WTC11 (cell line): ENCODE data around the gene SYT5. TPM values are rescaled to one million over a fixed set of nuclear protein-coding genes. Genes with fewer than 3 reads are reported as not detected.

Experiments used
- ATAC-seq: fragments of 200-7000 bp; cut with Tn5 transposase; 2 replicates; pipeline ENCODE4 v1.10.0; 2021; ENCODE audit warnings: mild to moderate bottlenecking, moderate library complexity
- CTCF ChIA-PET: fragments of 300-600 bp; sonication (Branson Sonifier 250); formaldehyde crosslinking; loops from one replicate; lab custom pipeline; 2021; ENCODE audit warnings: antibody characterized with exemption; lab: Charles Lee
- POLR2A ChIA-PET: fragments of 350-600 bp; sonication (Branson Sonifier 250); formaldehyde crosslinking; loops from one replicate; lab custom pipeline; 2021; ENCODE audit warnings: antibody characterized with exemption; lab: Charles Lee
- DNase-seq: peaks from one replicate; pipeline ENCODE4 v3.0.0; 2021; ENCODE audit warnings: low spot score
- H3K27ac Mint-ChIP-seq: 2 replicates; pipeline ENCODE4 v1.8.0; 2021; ENCODE audit warnings: mixed read lengths
- H3K27me3 Mint-ChIP-seq: 2 replicates; pipeline ENCODE4 v1.8.0; 2021; ENCODE audit warnings: low read depth, mild to moderate bottlenecking, moderate library complexity, mixed read lengths
- H3K36me3 Mint-ChIP-seq: 2 replicates; pipeline ENCODE4 v1.8.0; 2021; ENCODE audit warnings: mixed read lengths
- H3K4me1 Mint-ChIP-seq: 2 replicates; pipeline ENCODE4 v1.8.0; 2022; ENCODE audit warnings: mixed read lengths
- H3K4me3 Mint-ChIP-seq: 2 replicates; pipeline ENCODE4 v1.8.0; 2021; ENCODE audit warnings: mild to moderate bottlenecking, moderate library complexity, mixed read lengths
- H3K9me3 Mint-ChIP-seq: 2 replicates; pipeline ENCODE4 v1.8.0; 2021; ENCODE audit warnings: mixed read lengths
- CREM ChIP-seq: sonication (generic); formaldehyde crosslinking; IDR thresholded peaks from 2 replicates; pipeline ENCODE4 v1.8.1; 2022; ENCODE audit warnings: mild to moderate bottlenecking, missing genetic modification reagents, moderate library complexity
- CTCF ChIP-seq: fragments of 200-600 bp; IDR thresholded peaks from 2 replicates; pipeline ENCODE4 v1.8.0; 2022; ENCODE audit warnings: antibody characterized with exemption
- GRHL2 ChIP-seq: fragments of 250-450 bp; sonication (Bioruptor Pico); IDR thresholded peaks from 2 replicates; pipeline ENCODE4 v1.8.0; 2022; ENCODE audit warnings: mild to moderate bottlenecking, moderate library complexity; ENCODE audit not compliant: insufficient replicate concordance, severe bottlenecking
- GTF2I ChIP-seq: fragments of 250-450 bp; sonication (Bioruptor Pico); conservative IDR thresholded peaks from 2 replicates; pipeline ENCODE4 v1.4.0; 2021; ENCODE audit warnings: mild to moderate bottlenecking
- MLX ChIP-seq: sonication (generic); formaldehyde crosslinking; IDR thresholded peaks from 2 replicates; pipeline ENCODE4 v1.8.1; 2023; ENCODE audit warnings: mild to moderate bottlenecking, missing genetic modification reagents, moderate library complexity
- NR1H2 ChIP-seq: sonication (generic); formaldehyde crosslinking; IDR thresholded peaks from 2 replicates; pipeline ENCODE4 v1.9.0; 2021; ENCODE audit warnings: mild to moderate bottlenecking, moderate library complexity, missing genetic modification reagents
- NR3C1 ChIP-seq: sonication (generic); formaldehyde crosslinking; conservative IDR thresholded peaks from 2 replicates; pipeline ENCODE4 v1.8.1; 2023; ENCODE audit warnings: low read depth, mild to moderate bottlenecking, missing genetic modification reagents
- PREB ChIP-seq: sonication (generic); formaldehyde crosslinking; IDR thresholded peaks from 2 replicates; pipeline ENCODE4 v1.8.1; 2022; ENCODE audit warnings: mild to moderate bottlenecking, missing genetic modification reagents, moderate library complexity, borderline replicate concordance
- SOX15 ChIP-seq: fragments of 250-450 bp; sonication (Bioruptor Pico); IDR thresholded peaks from 2 replicates; pipeline ENCODE4 v1.9.0; 2021; ENCODE audit warnings: mild to moderate bottlenecking
- TEAD4 ChIP-seq: sonication (generic); formaldehyde crosslinking; IDR thresholded peaks from 2 replicates; pipeline ENCODE4 v1.8.0; 2022; ENCODE audit warnings: mild to moderate bottlenecking, missing genetic modification reagents
- ZBTB21 ChIP-seq: sonication (generic); formaldehyde crosslinking; IDR thresholded peaks from 2 replicates; pipeline ENCODE4 v1.8.1; 2023; ENCODE audit warnings: mild to moderate bottlenecking, missing genetic modification reagents, borderline replicate concordance
- ZNF512 ChIP-seq: sonication (generic); formaldehyde crosslinking; IDR thresholded peaks from 2 replicates; pipeline ENCODE4 v1.8.1; 2022; ENCODE audit warnings: missing genetic modification reagents, borderline replicate concordance
- ZNF671 ChIP-seq: fragments of 250-450 bp; sonication (Bioruptor Pico); IDR thresholded peaks from 2 replicates; pipeline ENCODE4 v1.8.0; 2021; ENCODE audit warnings: mild to moderate bottlenecking
- total RNA-seq: library from RNA; stranded (reverse); gene quantifications from 3 replicates; pipeline ENCODE4 v1.2.3, GENCODE V29; 2021
- TF ChIP-seq, protein P1 (sequence below): sonication (generic); formaldehyde crosslinking; IDR thresholded peaks from 2 replicates; pipeline ENCODE4 v1.8.0; 2022; ENCODE audit warnings: mild to moderate bottlenecking, missing genetic modification reagents
- TF ChIP-seq, protein P2 (sequence below): sonication (generic); formaldehyde crosslinking; conservative IDR thresholded peaks from 2 replicates; pipeline ENCODE4 v1.8.1; 2023; ENCODE audit warnings: mild to moderate bottlenecking, low read depth, missing genetic modification reagents, moderate library complexity
- TF ChIP-seq, protein P3 (sequence below): fragments of 250-450 bp; sonication (Bioruptor Pico); IDR thresholded peaks from 2 replicates; pipeline ENCODE4 v1.8.0; 2021; ENCODE audit warnings: mild to moderate bottlenecking
- TF ChIP-seq, protein P4 (sequence below): fragments of 250-450 bp; sonication (Bioruptor Pico); IDR thresholded peaks from 2 replicates; pipeline ENCODE4 v1.9.0; 2021; ENCODE audit warnings: mild to moderate bottlenecking, borderline replicate concordance
- TF ChIP-seq, protein P5 (sequence below): fragments of 250-450 bp; sonication (Bioruptor Pico); IDR thresholded peaks from 2 replicates; pipeline ENCODE4 v2.1.2; 2022; ENCODE audit warnings: mild to moderate bottlenecking, moderate library complexity

The SYT5 gene
- total RNA-seq, 1 experiment from 2014 or later, result 0.77 TPM

- POLR2A ChIA-PET, result interaction anchor here (1.4 kb wide), 1 partner anchor 15 kb away, joined by 8 read pairs; no protein-coding TSS in a partner anchor
- Mint-ChIP-seq H3K36me3 (peaks cover 16% of the 10 kb centered on the region), H3K9me3 (peaks cover 12% of the 10 kb centered on the region), H3K4me1 (peaks cover 23% of the 10 kb centered on the region), H3K4me3 (peak within 1 kb of the TSS; percentile 84), H3K27ac (peak within 1 kb of the TSS; percentile 63; the same call in 1 of the 2 replicates), H3K27me3 (peaks cover 68% of the 10 kb centered on the region)
- ATAC-seq (no peak), DNase-seq (no peak)
- TF ChIP-seq NR3C1 (CRISPR knock-in tag) (no peak), CTCF (no peak), ZNF512 (no peak), NR1H2 (CRISPR knock-in tag) (no peak), GRHL2 (CRISPR knock-in tag) (no peak), SOX15 (CRISPR knock-in tag) (no peak), TEAD4 (CRISPR knock-in tag) (no peak), ZNF671 (CRISPR knock-in tag) (no peak), PREB (CRISPR knock-in tag) (no peak), CREM (CRISPR knock-in tag) (no peak), ZBTB21 (CRISPR knock-in tag) (no peak), MLX (no peak), GTF2I (CRISPR knock-in tag) (no peak)
- TF ChIP-seq, protein P1, sequence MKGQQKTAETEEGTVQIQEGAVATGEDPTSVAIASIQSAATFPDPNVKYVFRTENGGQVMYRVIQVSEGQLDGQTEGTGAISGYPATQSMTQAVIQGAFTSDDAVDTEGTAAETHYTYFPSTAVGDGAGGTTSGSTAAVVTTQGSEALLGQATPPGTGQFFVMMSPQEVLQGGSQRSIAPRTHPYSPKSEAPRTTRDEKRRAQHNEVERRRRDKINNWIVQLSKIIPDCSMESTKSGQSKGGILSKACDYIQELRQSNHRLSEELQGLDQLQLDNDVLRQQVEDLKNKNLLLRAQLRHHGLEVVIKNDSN (CRISPR knock-in tag), result no peak
- TF ChIP-seq, protein P2, sequence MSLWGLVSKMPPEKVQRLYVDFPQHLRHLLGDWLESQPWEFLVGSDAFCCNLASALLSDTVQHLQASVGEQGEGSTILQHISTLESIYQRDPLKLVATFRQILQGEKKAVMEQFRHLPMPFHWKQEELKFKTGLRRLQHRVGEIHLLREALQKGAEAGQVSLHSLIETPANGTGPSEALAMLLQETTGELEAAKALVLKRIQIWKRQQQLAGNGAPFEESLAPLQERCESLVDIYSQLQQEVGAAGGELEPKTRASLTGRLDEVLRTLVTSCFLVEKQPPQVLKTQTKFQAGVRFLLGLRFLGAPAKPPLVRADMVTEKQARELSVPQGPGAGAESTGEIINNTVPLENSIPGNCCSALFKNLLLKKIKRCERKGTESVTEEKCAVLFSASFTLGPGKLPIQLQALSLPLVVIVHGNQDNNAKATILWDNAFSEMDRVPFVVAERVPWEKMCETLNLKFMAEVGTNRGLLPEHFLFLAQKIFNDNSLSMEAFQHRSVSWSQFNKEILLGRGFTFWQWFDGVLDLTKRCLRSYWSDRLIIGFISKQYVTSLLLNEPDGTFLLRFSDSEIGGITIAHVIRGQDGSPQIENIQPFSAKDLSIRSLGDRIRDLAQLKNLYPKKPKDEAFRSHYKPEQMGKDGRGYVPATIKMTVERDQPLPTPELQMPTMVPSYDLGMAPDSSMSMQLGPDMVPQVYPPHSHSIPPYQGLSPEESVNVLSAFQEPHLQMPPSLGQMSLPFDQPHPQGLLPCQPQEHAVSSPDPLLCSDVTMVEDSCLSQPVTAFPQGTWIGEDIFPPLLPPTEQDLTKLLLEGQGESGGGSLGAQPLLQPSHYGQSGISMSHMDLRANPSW (CRISPR knock-in tag), result no peak
- TF ChIP-seq, protein P3, sequence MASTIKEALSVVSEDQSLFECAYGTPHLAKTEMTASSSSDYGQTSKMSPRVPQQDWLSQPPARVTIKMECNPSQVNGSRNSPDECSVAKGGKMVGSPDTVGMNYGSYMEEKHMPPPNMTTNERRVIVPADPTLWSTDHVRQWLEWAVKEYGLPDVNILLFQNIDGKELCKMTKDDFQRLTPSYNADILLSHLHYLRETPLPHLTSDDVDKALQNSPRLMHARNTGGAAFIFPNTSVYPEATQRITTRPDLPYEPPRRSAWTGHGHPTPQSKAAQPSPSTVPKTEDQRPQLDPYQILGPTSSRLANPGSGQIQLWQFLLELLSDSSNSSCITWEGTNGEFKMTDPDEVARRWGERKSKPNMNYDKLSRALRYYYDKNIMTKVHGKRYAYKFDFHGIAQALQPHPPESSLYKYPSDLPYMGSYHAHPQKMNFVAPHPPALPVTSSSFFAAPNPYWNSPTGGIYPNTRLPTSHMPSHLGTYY (CRISPR knock-in tag), result no peak
- TF ChIP-seq, protein P4, sequence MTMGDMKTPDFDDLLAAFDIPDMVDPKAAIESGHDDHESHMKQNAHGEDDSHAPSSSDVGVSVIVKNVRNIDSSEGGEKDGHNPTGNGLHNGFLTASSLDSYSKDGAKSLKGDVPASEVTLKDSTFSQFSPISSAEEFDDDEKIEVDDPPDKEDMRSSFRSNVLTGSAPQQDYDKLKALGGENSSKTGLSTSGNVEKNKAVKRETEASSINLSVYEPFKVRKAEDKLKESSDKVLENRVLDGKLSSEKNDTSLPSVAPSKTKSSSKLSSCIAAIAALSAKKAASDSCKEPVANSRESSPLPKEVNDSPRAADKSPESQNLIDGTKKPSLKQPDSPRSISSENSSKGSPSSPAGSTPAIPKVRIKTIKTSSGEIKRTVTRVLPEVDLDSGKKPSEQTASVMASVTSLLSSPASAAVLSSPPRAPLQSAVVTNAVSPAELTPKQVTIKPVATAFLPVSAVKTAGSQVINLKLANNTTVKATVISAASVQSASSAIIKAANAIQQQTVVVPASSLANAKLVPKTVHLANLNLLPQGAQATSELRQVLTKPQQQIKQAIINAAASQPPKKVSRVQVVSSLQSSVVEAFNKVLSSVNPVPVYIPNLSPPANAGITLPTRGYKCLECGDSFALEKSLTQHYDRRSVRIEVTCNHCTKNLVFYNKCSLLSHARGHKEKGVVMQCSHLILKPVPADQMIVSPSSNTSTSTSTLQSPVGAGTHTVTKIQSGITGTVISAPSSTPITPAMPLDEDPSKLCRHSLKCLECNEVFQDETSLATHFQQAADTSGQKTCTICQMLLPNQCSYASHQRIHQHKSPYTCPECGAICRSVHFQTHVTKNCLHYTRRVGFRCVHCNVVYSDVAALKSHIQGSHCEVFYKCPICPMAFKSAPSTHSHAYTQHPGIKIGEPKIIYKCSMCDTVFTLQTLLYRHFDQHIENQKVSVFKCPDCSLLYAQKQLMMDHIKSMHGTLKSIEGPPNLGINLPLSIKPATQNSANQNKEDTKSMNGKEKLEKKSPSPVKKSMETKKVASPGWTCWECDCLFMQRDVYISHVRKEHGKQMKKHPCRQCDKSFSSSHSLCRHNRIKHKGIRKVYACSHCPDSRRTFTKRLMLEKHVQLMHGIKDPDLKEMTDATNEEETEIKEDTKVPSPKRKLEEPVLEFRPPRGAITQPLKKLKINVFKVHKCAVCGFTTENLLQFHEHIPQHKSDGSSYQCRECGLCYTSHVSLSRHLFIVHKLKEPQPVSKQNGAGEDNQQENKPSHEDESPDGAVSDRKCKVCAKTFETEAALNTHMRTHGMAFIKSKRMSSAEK (CRISPR knock-in tag), result no peak
- TF ChIP-seq, protein P5, sequence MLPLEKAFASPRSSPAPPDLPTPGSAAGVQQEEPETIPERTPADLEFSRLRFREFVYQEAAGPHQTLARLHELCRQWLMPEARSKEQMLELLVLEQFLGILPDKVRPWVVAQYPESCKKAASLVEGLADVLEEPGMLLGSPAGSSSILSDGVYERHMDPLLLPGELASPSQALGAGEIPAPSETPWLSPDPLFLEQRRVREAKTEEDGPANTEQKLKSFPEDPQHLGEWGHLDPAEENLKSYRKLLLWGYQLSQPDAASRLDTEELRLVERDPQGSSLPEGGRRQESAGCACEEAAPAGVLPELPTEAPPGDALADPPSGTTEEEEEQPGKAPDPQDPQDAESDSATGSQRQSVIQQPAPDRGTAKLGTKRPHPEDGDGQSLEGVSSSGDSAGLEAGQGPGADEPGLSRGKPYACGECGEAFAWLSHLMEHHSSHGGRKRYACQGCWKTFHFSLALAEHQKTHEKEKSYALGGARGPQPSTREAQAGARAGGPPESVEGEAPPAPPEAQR, result no peak
- CTCF ChIA-PET, result interaction anchor here (0.6 to 4.5 kb wide), 6 partner anchors 9 to 389 kb away, joined by 3 to 103 read pairs (median 12); partner anchors contain the start of gene DNAAF3
These were observed 22.8 kb downstream of the SYT5 start, which contains the start of gene TNNI3 for GRCh38 chr19:55157064-55157908. TNNI3 (minus strand) TSS chr19:55157732; CDS start chr19:55157589, 143 bp downstream.
